GM13977 (cell line): ENCODE measurements around the gene USP4.
"Not testable (repeated sequence)": the region's sequence is repeated elsewhere in the genome, so short reads cannot be mapped to it uniquely, and the experiment has no call there.

Experiments
- DNase-seq: peaks from one replicate; pipeline ENCODE4 v3.0.0; 2012; ENCODE audit warnings: low spot score
- CTCF ChIP-seq: IDR thresholded peaks from 2 replicates; pipeline ENCODE4 v1.5.1; 2012; ENCODE audit warnings: mild to moderate bottlenecking, control low read depth; ENCODE audit not compliant: insufficient read depth; ENCODE audit errors: extremely low read depth, missing control alignments
- in situ Hi-C: fragments of 300-500 bp; cut with MboI; formaldehyde crosslinking; loops from one replicate; pipeline ENCODE4 v1.12.0; 2022; ENCODE audit warnings: low sequenced_read_pairs, low pct_unique_long_range_greater_than_20kb, mixed read lengths, inconsistent platforms; ENCODE audit not compliant: unreplicated experiment

The USP4 gene

DNA sequence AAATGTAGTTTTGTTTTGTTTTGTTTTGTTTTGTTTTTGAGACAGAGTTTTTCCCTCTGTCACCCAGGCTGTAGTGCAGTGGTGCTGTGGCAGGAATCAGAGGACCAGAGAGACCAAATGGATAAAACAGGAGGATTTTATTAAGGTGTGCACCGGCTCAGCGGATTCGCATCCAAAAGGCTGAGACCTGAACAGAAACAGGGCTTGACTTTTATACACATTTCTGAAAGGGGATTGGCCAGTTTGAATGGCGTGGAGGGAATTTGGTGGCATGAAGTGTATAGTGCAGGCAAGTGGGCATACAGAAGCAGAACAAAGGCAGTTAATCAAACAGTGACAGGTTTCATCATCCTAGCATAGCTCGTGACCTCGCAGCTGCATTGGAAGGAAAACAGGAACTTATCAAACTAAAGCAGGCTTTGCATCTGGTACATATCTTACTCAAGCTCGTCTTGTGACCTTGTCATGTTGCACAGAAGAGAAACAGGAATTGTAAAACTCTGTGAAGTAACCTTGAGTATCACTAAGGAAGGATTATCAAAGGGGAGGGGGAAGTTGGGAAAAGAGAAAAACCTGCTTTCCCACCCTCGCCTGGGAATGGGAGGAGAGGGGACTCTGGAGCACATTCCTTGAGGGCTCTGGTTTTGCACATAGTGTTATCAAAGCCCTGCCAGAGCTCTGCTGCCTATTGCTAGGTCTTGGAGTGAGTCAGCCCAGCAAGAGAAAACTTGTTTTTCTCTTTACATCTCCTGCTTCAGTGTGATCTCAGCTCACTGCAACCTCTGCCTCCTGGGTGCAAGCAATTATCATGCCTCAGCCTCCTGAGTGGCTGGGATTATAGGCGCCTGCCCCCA lies 101.4 kb downstream of the USP4 start:
- in situ Hi-C loops = no loop called here
- DNase-seq = no peak
- TF ChIP-seq CTCF = no peak

DNA sequence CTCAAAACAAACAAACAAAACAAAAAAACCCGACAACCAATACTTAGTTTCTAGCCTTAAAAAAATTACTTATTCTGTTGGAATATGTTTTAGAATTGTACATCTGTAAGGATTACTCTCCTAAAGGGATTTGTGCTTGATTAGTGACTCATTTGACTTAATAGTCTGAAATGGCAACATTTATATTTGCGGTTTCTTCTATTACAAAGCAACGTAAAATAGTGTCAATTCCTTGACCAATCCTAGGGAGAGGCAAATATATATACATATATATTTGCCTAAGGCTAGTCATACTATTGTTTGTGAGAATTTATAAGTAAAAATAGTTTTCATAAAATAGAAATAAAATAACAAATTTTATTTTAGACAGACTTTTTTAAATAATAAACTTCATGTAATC lies 102.5 kb downstream of the USP4 start:
- no peak for DNase-seq
- in situ Hi-C loops = no loop called here
- no peak for TF ChIP-seq CTCF

DNA sequence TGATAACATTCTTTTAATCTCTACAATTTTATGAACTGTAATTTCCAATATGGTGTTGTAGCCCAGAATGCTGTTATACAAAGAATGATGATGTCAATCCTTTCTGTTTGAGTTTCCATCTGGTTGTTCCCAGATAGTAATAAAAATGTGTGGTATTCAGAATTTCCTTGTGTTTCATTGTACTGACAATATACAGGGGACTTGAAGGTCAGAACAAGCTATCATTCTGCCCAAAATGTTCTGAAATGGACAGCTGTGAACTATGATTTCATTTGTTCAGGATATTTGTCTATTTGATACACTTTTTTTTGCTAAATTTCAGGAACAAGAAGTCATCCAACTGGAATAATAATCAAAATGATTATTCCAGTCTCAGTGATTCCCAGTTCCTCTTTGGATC lies 103.6 kb downstream of the USP4 start:
- DNase-seq = no peak
- in situ Hi-C loops = no loop called here
- no peak for TF ChIP-seq CTCF

- in situ Hi-C loops, DNase-seq: not testable (repeated sequence)
These were observed 111.0 kb downstream of the USP4 start for GRCh38 chr3:49228817-49229216.
